HG03097 (cell line): Measurements from ENCODE around the gene GALNT12.

Experiments
- ATAC-seq: cut with Tn5 transposase; IDR thresholded peaks from one replicate; pipeline ENCODE4 v1.9.1; 2021; ENCODE audit not compliant: unreplicated experiment, low FRiP score

Gene GALNT12

DNA sequence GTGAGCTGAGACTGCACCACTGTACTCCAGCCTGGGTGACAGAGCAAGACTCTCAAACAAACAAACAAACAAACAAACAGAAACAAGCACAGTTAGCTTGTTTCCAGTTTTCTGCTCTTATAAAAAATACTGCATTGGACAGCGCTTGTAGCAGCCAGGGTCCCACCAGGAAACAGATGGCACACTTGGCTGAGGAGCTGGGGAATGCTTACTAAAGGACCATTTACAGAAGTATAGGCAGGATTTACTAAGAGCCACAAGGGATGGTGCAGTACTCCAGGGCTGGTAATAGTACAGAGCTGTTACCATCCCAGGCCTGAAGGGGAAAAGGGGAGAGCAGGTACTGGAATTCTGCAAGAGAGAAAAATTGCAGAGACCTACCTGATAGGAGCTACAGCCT is 5.9 kb upstream of the GALNT12 start:
- ATAC-seq = no peak

DNA sequence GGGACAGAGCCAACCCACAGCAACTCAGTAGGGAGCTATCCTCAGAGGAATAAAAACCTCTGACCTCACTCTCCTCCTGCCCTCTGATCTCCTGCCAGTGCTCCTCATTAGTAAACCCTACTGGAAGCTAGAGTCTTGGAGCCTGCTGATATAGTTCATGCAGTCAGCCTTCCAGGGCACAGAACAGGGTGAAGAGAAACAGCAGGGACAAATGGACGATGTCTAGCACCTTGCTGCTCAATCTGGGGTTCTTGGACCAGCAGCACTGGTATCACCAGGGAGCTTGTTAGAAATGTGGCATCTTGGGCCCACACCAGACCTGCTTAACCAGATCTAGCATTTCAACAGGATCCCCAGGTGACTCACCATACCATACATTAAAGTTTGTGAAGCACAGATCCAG is 5.5 kb upstream of the GALNT12 start:
- no peak for ATAC-seq

- ATAC-seq = no peak
These were observed 3.4 kb upstream of the GALNT12 start for GRCh38 chr9:98804083-98804482.

- no peak for ATAC-seq
These were observed 1.8 kb upstream of the GALNT12 start for GRCh38 chr9:98805506-98806272.

GRCh38 chr9:98806394-98807035 is 955 bp upstream of the GALNT12 start:
- ATAC-seq = no peak

GRCh38 chr9:98807814-98808195 is 335 bp downstream of the GALNT12 start:
- no peak for ATAC-seq

DNA sequence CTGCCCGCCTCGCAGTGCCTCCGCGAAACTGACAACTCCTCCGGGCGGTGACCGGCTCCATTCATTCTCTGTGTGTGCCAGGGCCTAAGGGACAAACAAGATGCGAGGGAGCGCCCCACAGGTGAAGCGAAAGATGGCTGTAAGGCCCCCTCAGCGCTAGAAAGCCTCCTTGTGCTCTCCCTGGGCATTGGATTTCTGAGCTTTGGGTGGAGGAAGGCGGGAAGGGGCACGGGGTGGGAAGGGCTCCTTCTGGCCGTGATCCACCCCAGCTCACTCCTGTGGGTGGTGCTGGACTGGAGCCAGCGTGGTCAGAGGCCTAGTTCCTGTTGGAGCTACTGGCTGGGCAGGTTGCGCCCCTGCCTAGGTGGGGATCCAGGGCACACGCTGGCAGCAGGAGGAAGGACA is 943 bp downstream of the GALNT12 start:
- ATAC-seq = no peak

DNA sequence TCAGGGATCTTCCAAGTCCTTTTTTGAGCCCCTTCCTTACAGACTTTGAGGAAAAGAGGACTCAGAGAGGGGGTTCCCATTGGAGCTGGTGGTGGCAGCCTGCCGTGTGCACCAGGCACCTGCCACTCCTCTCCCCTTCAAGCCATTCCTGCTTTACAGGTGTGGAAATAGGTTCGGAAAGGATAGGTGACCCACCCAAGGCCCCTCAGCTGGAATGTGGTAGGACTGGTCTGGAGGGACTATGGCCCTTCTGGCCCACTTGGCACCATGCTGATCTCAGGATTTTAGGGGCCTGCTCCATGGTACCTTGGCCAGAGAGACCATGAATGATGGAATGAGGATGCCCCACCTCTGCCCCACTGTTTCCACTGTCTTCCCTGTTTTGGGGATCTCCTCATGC is 1.4 kb downstream of the GALNT12 start:
- ATAC-seq = no peak

DNA sequence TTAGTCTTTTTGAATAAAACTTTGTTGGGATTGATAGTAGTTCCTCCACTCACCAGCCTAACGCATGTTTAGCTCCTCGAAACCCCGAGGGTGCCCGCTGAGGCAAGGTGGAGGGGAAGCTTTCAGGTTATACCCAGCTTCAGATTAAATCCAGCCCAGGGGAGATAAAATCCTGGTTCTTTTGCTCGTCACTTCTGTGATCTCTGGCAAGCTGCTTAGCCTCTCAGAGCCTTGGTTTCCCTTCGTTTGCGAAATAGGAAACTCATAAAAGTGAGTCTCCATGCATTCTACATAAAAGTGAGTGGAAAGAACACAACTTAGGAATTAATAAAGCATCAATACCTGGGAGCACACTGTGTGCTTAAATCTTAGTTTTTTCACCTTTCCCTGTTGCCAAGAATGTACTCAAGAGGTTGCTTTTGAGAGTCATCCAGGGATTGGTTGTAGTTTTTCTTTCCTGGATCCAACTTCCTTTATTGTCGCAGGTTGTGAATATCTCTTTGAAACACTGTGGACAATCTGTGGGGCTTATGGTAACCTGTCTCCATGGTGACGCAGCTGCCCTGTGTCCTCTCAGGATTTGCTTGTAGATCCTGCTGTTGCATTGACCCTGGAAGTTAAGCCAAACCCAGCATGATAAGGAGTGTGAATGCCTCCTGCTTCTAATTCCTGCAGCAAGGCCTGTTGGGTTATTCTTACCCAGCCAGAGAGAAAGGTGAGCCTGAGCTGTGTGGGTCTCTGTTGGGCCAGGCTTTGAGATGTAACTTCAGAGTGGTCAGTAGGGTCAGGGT is 2.0 kb downstream of the GALNT12 start:
- no peak for ATAC-seq

- no peak for ATAC-seq
These were observed 2.8 kb downstream of the GALNT12 start for GRCh38 chr9:98810102-98810842.

- ATAC-seq = no peak
These were observed 3.7 kb downstream of the GALNT12 start for GRCh38 chr9:98811051-98811650.

DNA sequence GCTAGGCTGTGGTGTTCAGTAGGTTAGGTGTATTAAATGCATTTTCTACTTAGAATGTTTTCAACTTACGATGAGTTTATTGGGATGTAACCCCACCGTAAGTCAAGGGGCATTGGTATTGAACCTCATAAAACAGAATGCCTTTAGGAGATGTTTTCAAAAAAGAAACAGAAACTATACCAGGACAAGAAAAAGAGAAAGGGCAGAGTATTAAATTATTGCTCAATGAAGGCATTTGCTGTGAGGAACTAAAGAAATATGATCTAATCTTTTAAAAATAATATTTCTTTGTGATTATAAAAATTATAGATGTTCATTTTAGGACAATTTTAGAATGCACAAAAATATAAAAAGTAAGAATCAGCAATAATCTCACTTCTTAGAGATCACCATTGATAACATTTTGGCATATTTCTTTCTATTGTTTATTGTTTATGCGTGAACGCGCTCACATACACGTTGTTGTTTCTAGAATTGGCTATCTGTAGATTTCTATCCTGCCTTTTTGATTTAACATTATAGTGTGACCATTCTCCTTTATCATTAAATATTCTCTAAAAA is 8.0 kb downstream of the GALNT12 start:
- ATAC-seq = no peak

DNA sequence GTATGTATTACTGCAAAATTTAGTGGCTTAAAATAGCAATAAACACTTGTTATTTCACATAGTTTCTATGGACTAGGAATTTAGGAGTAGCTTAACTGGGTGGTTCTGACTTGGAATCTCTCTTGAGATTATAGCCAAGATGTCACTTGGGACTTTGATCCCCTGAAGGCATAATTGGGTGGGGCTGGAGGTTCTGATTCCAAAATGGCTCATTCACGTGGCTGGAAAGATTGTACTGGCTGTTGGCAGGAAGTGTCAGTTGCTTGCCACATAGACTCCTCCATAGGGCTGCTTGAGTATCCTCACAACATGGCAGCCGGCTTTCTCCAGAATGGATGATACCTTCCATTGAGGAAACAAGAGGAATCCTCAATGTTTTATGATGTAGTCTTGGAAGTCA is 11.3 kb downstream of the GALNT12 start:
- no peak for ATAC-seq

GRCh38 chr9:98819231-98819630 is 11.8 kb downstream of the GALNT12 start:
- ATAC-seq = no peak

DNA sequence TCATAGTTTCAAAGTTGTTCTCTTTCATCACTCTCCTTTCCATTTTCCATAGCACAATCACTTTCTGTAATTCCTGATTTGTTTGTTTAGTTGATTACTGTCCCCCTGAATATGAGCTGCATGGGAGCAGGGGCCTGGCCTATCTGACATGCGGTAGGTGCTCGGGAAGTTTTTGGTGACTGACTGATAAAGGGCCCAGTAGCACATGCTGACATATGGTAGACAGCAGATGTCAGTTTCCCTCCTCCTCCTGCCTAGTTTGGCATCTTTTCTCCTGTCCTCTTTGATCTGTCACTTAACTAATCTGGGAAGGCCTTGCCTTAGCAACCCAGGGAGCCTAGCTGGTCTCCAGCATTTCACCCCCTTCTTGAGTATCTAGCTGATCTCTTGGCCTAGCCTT is 14.4 kb downstream of the GALNT12 start:
- ATAC-seq = no peak

DNA sequence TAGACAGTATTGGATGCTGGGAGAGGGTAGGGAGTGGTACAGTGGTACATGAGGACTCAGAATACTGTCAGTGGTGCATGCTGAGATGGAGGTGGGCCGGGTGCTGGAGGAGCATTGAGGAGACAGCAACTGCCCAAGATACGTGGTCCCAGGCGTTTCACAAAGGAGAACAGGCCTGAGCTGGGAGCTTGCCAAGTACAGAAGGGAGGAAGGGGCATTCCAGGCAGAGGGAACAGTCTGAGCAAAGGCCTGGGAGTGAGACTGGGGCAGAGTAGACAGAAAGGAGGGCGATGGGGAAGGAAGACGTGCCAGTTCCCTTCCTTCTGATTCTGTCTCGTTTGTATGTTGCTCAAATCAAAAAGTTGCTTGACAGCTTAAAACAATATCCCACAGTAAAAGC is 15.2 kb downstream of the GALNT12 start:
- no peak for ATAC-seq

- ATAC-seq = no peak
These were observed 16.3 kb downstream of the GALNT12 start for GRCh38 chr9:98823666-98824334.

DNA sequence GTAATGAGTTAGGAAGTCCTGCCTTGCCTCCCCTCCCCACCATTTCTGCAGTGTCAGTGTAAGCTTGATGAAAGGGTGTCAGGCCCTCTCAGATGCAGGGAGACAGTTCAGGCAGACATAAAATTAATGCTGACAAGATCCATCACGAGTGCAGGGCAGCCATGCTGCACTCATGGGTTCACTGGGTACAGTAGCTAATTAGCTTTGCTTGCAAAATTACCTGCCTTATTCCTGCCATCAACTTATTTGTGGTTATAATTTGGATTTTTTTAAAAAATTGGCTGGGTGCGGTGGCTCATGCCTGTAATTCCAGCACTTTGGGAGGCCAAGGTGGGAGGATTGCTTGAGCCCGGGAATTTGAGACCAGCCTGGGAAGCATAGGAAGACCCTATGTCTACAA is 17.9 kb downstream of the GALNT12 start:
- no peak for ATAC-seq

- ATAC-seq = no peak
These were observed 19.2 kb downstream of the GALNT12 start for GRCh38 chr9:98826716-98827115.

- ATAC-seq = no peak
These were observed 22.3 kb downstream of the GALNT12 start for GRCh38 chr9:98829766-98830165.
